ENCODE results near the gene PPP1R36.

DNA sequence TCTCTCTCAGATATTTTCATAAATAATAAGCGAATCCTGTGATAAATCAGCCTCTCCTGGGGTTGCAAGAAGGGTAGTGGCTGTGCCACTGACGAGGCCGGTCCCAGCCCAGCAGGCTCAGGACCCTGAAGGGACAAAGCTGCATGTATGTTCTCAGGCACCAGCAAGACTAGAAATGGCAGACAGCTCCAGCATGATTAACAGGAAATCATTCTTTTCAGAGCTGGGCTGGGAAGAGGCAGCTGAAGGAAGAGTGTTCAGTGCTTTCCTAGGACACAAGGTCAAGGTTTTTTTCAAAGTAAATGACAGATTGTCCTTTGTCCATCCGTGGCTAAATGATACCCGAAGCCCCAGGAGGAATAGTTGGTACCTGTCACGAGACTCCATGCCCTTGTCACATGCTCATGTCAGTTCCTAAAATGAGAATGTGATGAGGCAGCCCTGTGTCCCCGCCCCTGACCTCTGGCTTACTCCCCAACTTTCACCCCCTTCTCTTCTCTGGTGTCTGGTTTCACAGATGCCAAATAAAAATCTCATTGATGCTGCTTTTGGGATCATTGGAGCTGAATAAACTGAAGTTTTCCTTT is 65.1 kb downstream of the PPP1R36 start:
- TF ChIP-seq, protein P1, sequence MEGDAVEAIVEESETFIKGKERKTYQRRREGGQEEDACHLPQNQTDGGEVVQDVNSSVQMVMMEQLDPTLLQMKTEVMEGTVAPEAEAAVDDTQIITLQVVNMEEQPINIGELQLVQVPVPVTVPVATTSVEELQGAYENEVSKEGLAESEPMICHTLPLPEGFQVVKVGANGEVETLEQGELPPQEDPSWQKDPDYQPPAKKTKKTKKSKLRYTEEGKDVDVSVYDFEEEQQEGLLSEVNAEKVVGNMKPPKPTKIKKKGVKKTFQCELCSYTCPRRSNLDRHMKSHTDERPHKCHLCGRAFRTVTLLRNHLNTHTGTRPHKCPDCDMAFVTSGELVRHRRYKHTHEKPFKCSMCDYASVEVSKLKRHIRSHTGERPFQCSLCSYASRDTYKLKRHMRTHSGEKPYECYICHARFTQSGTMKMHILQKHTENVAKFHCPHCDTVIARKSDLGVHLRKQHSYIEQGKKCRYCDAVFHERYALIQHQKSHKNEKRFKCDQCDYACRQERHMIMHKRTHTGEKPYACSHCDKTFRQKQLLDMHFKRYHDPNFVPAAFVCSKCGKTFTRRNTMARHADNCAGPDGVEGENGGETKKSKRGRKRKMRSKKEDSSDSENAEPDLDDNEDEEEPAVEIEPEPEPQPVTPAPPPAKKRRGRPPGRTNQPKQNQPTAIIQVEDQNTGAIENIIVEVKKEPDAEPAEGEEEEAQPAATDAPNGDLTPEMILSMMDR (IDR thresholded peaks at IDR 0.05) = no peak
- no peak for TF ChIP-seq EP300 (IDR thresholded peaks at IDR 0.05)
